ENCODE data around the gene ALG9. TPM values are rescaled to one million over a fixed set of nuclear protein-coding genes. Genes with fewer than 3 reads are reported as not detected.

Gene ALG9
- total RNA-seq, 2 experiments from 2014 or later: 32.0 to 36.6 TPM

GRCh38 chr11:111911563-111912401 lies 40.4 kb upstream of the ALG9 start, which contains the start of gene CRYAB:
Gene CRYAB (minus strand): TSS chr11:111911770. CDS start chr11:111911724, 46 bp downstream.
- Mint-ChIP-seq H3K27ac (no peak within 1 kb of the TSS), H3K9me3 (no peaks in the 10 kb centered on the region), H3K4me1 (ENCODE audit: low read depth) (no peaks in the 10 kb centered on the region), H3K27me3 (peaks cover 36% of the 10 kb centered on the region), H3K36me3 (ENCODE audit: low read depth) (no peaks in the 10 kb centered on the region), H3K4me3 (no peak within 1 kb of the TSS)
- TF ChIP-seq CTCF (IDR thresholded peaks at IDR 0.05): no peak
- CTCF ChIA-PET: interaction anchor here (0.9 kb wide), 1 partner anchor 20 kb away, joined by 3 read pairs; no protein-coding TSS in a partner anchor
- POLR2A ChIA-PET: no interaction called here
- intact Hi-C loops (cut with micrococcal nuclease): no loop called here
- no peak for DNase-seq
- no peak for ATAC-seq

- intact Hi-C loops (cut with micrococcal nuclease): no loop called here
- no peak overlapping the region for H3K27ac Mint-ChIP-seq
- H3K36me3 Mint-ChIP-seq (ENCODE audit: low read depth): no peaks in the 10 kb centered on the region
- H3K4me1 Mint-ChIP-seq (ENCODE audit: low read depth): no peaks in the 10 kb centered on the region
- ATAC-seq (no peak), DNase-seq (no peak)
- H3K9me3 Mint-ChIP-seq: no peaks in the 10 kb centered on the region
- H3K27me3 Mint-ChIP-seq: peaks cover 30% of the 10 kb centered on the region
- ChIA-PET CTCF (interaction anchor here (0.9 to 1.1 kb wide), 3 partner anchors 21 to 202 kb away, joined by 3 read pairs; no protein-coding TSS in a partner anchor), POLR2A (interaction anchor here (0.7 kb wide), 1 partner anchor 18 kb away, joined by 3 read pairs; no protein-coding TSS in a partner anchor)
- no peak overlapping the region for H3K4me3 Mint-ChIP-seq
- no peak for TF ChIP-seq CTCF (IDR thresholded peaks at IDR 0.05)
These were observed 39.5 kb upstream of the ALG9 start for GRCh38 chr11:111910676-111911562.

- ChIA-PET CTCF (interaction anchor here (0.6 to 1.1 kb wide), 3 partner anchors 22 to 89 kb away, joined by 3 read pairs; no protein-coding TSS in a partner anchor), POLR2A (no interaction called here)
- Mint-ChIP-seq H3K9me3 (peaks cover 2% of the 10 kb centered on the region), H3K36me3 (ENCODE audit: low read depth) (peaks cover 2% of the 10 kb centered on the region), H3K27me3 (peaks cover 27% of the 10 kb centered on the region), H3K27ac (no peak overlapping the region), H3K4me1 (ENCODE audit: low read depth) (no peaks in the 10 kb centered on the region), H3K4me3 (no peak overlapping the region)
- ATAC-seq (no peak), DNase-seq (no peak)
- no peak for TF ChIP-seq CTCF (IDR thresholded peaks at IDR 0.05)
- intact Hi-C loops (cut with micrococcal nuclease): no loop called here
These were observed 38.0 kb upstream of the ALG9 start for GRCh38 chr11:111909378-111909777.

GRCh38 chr11:111908639-111909305 lies 37.4 kb upstream of the ALG9 start:
- no peak overlapping the region for H3K27ac Mint-ChIP-seq
- peaks cover 2% of the 10 kb centered on the region for H3K36me3 Mint-ChIP-seq (ENCODE audit: low read depth)
- no peaks in the 10 kb centered on the region for H3K4me1 Mint-ChIP-seq (ENCODE audit: low read depth)
- intact Hi-C loops (cut with micrococcal nuclease): no loop called here
- no peak overlapping the region for H3K4me3 Mint-ChIP-seq
- CTCF ChIA-PET: interaction anchor here (0.6 kb wide), 1 partner anchor 90 kb away, joined by 3 read pairs; no protein-coding TSS in a partner anchor
- DNase-seq: no peak
- POLR2A ChIA-PET: no interaction called here
- ATAC-seq: no peak
- no peak for TF ChIP-seq CTCF (IDR thresholded peaks at IDR 0.05)
- peaks cover 23% of the 10 kb centered on the region for H3K27me3 Mint-ChIP-seq
- peaks cover 2% of the 10 kb centered on the region for H3K9me3 Mint-ChIP-seq

Data from activated CD8-positive, alpha-beta T cell treated with anti-CD3 and anti-CD28 coated beads for 36 hours (primary cell).